GM12875 (cell line): ENCODE measurements around the gene RERE.

Experiments used
- H3K4me3 ChIP-seq: one replicate; pipeline ENCODE4 v1.5.1; 2011; ENCODE audit warnings: low read depth, low read length, control low read depth
- CTCF ChIP-seq: IDR thresholded peaks from 2 replicates; pipeline ENCODE4 v1.5.1; 2011; ENCODE audit warnings: low read depth, mild to moderate bottlenecking, control low read depth, inconsistent platforms, low read length, moderate library complexity, borderline replicate concordance; ENCODE audit not compliant: insufficient read depth

Gene RERE

GRCh38 chr1:8862528-8862927, 45.1 kb upstream of the RERE start:
- TF ChIP-seq CTCF: peak; percentile 68
- H3K4me3 ChIP-seq: no peak overlapping the region

GRCh38 chr1:8860738-8861516, 43.5 kb upstream of the RERE start:
- TF ChIP-seq CTCF: no peak

GRCh38 chr1:8858888-8859706, 41.7 kb upstream of the RERE start:
- peak; percentile 47; the same call in 1 of the 2 replicates for TF ChIP-seq CTCF
- no peak overlapping the region for H3K4me3 ChIP-seq

More at GRCh38 chr1:8860738-8861516, 43.5 kb upstream of the RERE start:
- no peak overlapping the region for H3K4me3 ChIP-seq

- no peak for TF ChIP-seq CTCF
- no peak overlapping the region for H3K4me3 ChIP-seq
Measured at GRCh38 chr1:8858112-8858668, 40.8 kb upstream of the RERE start.

GRCh38 chr1:8856689-8857412, 39.4 kb upstream of the RERE start:
- TF ChIP-seq CTCF: no peak
- no peak overlapping the region for H3K4me3 ChIP-seq

- H3K4me3 ChIP-seq: no peak overlapping the region
- TF ChIP-seq CTCF: no peak
Measured at GRCh38 chr1:8854240-8854639, 36.8 kb upstream of the RERE start.
